ENCODE results near the gene NANOGP8. TPM values are rescaled to one million over a fixed set of nuclear protein-coding genes. Genes with fewer than 3 reads are reported as not detected.

NANOGP8 gene
- total and polyA plus RNA-seq, 9 of the 15 experiments (the other 6 are each of a cell fraction or from before 2014, with no cell fraction given) = not detected

- TF ChIP-seq ZBTB12 (CRISPR knock-in tag; IDR thresholded peaks at IDR 0.05) = no peak
- no peak for TF ChIP-seq KLF1 (tag; IDR thresholded peaks at IDR 0.05)
Measured at GRCh38 chr15:35061161-35061824, 23.8 kb downstream of the NANOGP8 start (continued).

- WGBS (ENCODE audit: insufficient coverage, low coverage, missing lambda C conversion rate) = 47% methylated on average over 4 of the region's 4 CpGs
- Histone ChIP-seq H3K27ac (ENCODE audit: extremely low read depth, low read depth, low read length) (no peak overlapping the region), H3K4me2 (ENCODE audit: insufficient read depth, low read length) (no peak overlapping the region), H4K20me1 (replicated peaks; ENCODE audit: control insufficient read depth, insufficient read depth, low read length) (no peaks in the 10 kb centered on the region), H3K36me3 (ENCODE audit: control insufficient read depth, insufficient read depth, low read length) (no peaks in the 10 kb centered on the region), H3K4me3 (no peak overlapping the region), H3K27me3 (ENCODE audit: control insufficient read depth in 2 of 2, insufficient read depth in 2 of 2, low read length in 2 of 2) (no peaks in the 10 kb centered on the region), H3K79me2 (ENCODE audit: control insufficient read depth, insufficient read depth, low read length) (no peaks in the 10 kb centered on the region), H3K9me3 (replicated peaks; ENCODE audit: control insufficient read depth, insufficient read depth, low read depth, low read length) (no peaks in the 10 kb centered on the region), H3K9ac (ENCODE audit: insufficient read depth in 1 of 2, low read depth in 2 of 2, low read length in 2 of 2) (no peak overlapping the region), H3K9me1 (ENCODE audit: control insufficient read depth, insufficient read depth, low read length) (no peaks in the 10 kb centered on the region), H2AFZ (ENCODE audit: low read depth, low read length) (no peak overlapping the region), H3K4me1 (replicated peaks in 1 of 2; ENCODE audit: control insufficient read depth in 2 of 2, insufficient read depth in 2 of 2, low read length in 2 of 2) (peaks cover 0 to 3% of the 10 kb centered on the region in 2 experiments; a peak in 2 of 5 replicates)
- DNase-seq (ENCODE audit: extremely low read depth in 1 of 4, low spot score in 3 of 4) (no peak), ATAC-seq (no peak), FAIRE-seq (no peak)
- BruUV-seq (replicated peaks) = no TSS peak
- CTCF ChIA-PET (ENCODE audit: low intra/inter-chr PET ratio) = no interaction called here
- in situ Hi-C loops (cut with MboI) (no loop called here), intact Hi-C loops (cut with micrococcal nuclease) (loop anchor here (10.0 kb wide), 2 partner anchors 76 to 436 kb away; partner anchors contain the start of gene ZNF770)
- POLR2A ChIA-PET = no interaction called here
- no peak for TF ChIP-seq XRCC5 (IDR thresholded peaks at IDR 0.05; ENCODE audit: low read depth, low read length)
- no peak for TF ChIP-seq SMAD3 (CRISPR knock-in tag; conservative IDR thresholded peaks at IDR 0.05)
- TF ChIP-seq ZNF3 (CRISPR knock-in tag; IDR thresholded peaks at IDR 0.05) = no peak
- TF ChIP-seq KAT2B (IDR thresholded peaks at IDR 0.05; ENCODE audit: low read depth, low read length) = no peak
- TF ChIP-seq ERF (CRISPR knock-in tag; IDR thresholded peaks at IDR 0.05) = no peak
- no peak for TF ChIP-seq ZNF830 (CRISPR knock-in tag; IDR thresholded peaks at IDR 0.05)
- no peak for TF ChIP-seq NEUROD1 (IDR thresholded peaks at IDR 0.05; ENCODE audit: borderline replicate concordance, low read depth, low read length, partially characterized antibody)
Measured at GRCh38 chr15:35060591-35060990, 24.5 kb downstream of the NANOGP8 start.
